Left lung (tissue), 10 donors: Measurements from ENCODE around the gene PDE11A. TPM values are rescaled to one million over a fixed set of nuclear protein-coding genes. Genes with fewer than 3 reads are reported as not detected.

ENCODE experiments used
- ATAC-seq: fragments of 200-7000 bp; cut with Tn5 transposase; one replicate; pipeline ENCODE4 v1.9.1; 2020; ENCODE audit warnings: moderate library complexity
- DNase-seq, 4 donors: peaks; one replicate each; pipeline ENCODE4 v3.0.0-alpha.2; 2013 to 2020
- H3K27ac ChIP-seq, 2 donors: fragments of 200-600 bp; sonication (generic) in 1 of 2; one replicate each; pipeline versions ENCODE4 v1.5.0 to v1.8.0; 2020 to 2021
- H3K27me3 ChIP-seq, 2 donors: fragments of 200-600 bp; sonication (generic) in 1 of 2; one replicate each; pipeline versions ENCODE4 v1.5.0 to v1.8.0; 2020 to 2021
- H3K36me3 ChIP-seq, 2 donors: fragments of 200-600 bp; sonication (generic) in 1 of 2; one replicate each; pipeline versions ENCODE4 v1.5.0 to v1.8.0; 2020 to 2021
- H3K4me1 ChIP-seq, 2 donors: fragments of 200-600 bp; one replicate each; pipeline ENCODE4 v1.8.0; 2021
- H3K4me3 ChIP-seq, 2 donors: fragments of 200-600 bp; sonication (generic) in 1 of 2; one replicate each; pipeline versions ENCODE4 v1.5.0 to v1.8.0; 2020 to 2021; ENCODE audit warnings: mild to moderate bottlenecking in 1 of 2
- H3K9me3 ChIP-seq, 2 donors: fragments of 200-600 bp; sonication (generic) in 1 of 2; one replicate each; pipeline versions ENCODE4 v1.5.0 to v1.8.0; 2020 to 2021
- intact Hi-C, 2 donors: fragments of 100-400 bp; cut with DNase I; formaldehyde crosslinking; loops; one replicate each; pipeline versions ENCODE4 v1.11.2 to v1.14.2; 2022
- polyA plus RNA-seq, 6 donors: library from polyadenylated mRNA; unstranded; fragments of 120-200 nt; gene quantifications; one replicate each; pipeline ENCODE4 v1.2.1, GENCODE V29; 2013; ENCODE audit not compliant: insufficient read length in 6 of 6
- total RNA-seq, 2 donors: library from RNA; stranded (reverse); fragmentation: NEBNext Ultra II Directional; extraction: Animal tissue kit (Norgen Biotek cat#: 25700); gene quantifications; one replicate each; pipeline ENCODE4 v1.2.1, GENCODE V29; 2021
- TF ChIP-seq, protein P1 (sequence below), 2 donors: fragments of 200-600 bp; sonication (generic) in 1 of 2; IDR thresholded peaks; one replicate each; pipeline versions ENCODE4 v1.5.0 to v1.8.0; 2021; ENCODE audit warnings: antibody characterized with exemption in 2 of 2
- donor health status: DM: no; HTN: yes; CAD: no.
- donor health status: DM: no; HTN: no; CAD: no.

Gene PDE11A
- total and polyA plus RNA-seq, 8 donors = 0.24 to 0.73 (median 0.35) TPM

DNA sequence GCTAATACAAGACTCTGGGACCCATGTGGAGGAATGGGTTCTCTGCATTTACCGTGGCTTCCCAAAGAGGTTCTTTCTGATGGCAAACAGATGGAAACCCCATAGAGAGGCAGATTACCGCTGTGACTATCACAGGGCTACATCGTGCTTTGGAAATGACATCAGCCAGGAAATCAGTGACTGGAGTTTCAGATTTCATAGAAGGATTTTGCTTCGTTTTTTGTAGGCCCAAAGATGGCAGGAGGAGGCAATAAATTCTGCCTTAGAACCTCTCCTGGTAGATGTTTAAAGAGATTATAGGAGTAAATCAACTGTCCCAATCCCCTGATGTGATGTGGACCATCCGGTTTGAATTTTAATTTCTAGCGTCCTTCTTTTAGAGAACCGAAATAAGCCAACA lies 465.9 kb downstream of the PDE11A start:
- H3K4me3 ChIP-seq = no peak overlapping the region
- no peaks in the 10 kb centered on the region for H3K36me3 ChIP-seq
- no peak overlapping the region for H3K27ac ChIP-seq
- H3K9me3 ChIP-seq = no peaks in the 10 kb centered on the region
- H3K4me1 ChIP-seq = no peaks in the 10 kb centered on the region
- no peak for ATAC-seq
- DNase-seq = no peak
- intact Hi-C loops = loop anchor here in 1 of 2 donors (5.0 to 10.0 kb wide), 2 partner anchors 114 to 262 kb away; no protein-coding TSS in a partner anchor
- H3K27me3 ChIP-seq = no peaks in the 10 kb centered on the region
- TF ChIP-seq, protein P1, sequence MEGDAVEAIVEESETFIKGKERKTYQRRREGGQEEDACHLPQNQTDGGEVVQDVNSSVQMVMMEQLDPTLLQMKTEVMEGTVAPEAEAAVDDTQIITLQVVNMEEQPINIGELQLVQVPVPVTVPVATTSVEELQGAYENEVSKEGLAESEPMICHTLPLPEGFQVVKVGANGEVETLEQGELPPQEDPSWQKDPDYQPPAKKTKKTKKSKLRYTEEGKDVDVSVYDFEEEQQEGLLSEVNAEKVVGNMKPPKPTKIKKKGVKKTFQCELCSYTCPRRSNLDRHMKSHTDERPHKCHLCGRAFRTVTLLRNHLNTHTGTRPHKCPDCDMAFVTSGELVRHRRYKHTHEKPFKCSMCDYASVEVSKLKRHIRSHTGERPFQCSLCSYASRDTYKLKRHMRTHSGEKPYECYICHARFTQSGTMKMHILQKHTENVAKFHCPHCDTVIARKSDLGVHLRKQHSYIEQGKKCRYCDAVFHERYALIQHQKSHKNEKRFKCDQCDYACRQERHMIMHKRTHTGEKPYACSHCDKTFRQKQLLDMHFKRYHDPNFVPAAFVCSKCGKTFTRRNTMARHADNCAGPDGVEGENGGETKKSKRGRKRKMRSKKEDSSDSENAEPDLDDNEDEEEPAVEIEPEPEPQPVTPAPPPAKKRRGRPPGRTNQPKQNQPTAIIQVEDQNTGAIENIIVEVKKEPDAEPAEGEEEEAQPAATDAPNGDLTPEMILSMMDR (IDR thresholded peaks at IDR 0.05) = no peak

GRCh38 chr2:177604271-177605065 lies 468.1 kb downstream of the PDE11A start:
- peak; percentile 86 for ATAC-seq
- TF ChIP-seq, protein P1 (IDR thresholded peaks at IDR 0.05) = peak; percentile 35 to 37
- H3K4me3 ChIP-seq = no peak overlapping the region
- no peaks in the 10 kb centered on the region for H3K27me3 ChIP-seq
- H3K36me3 ChIP-seq = no peaks in the 10 kb centered on the region
- H3K9me3 ChIP-seq = no peaks in the 10 kb centered on the region
- intact Hi-C loops = loop anchor here in 1 of 2 donors (5.0 to 10.0 kb wide), 2 partner anchors 112 to 260 kb away; no protein-coding TSS in a partner anchor
- H3K4me1 ChIP-seq = no peaks in the 10 kb centered on the region
- H3K27ac ChIP-seq = no peak overlapping the region
- peak in 2 of 4 donors; percentile 83 to 86 for DNase-seq

DNA sequence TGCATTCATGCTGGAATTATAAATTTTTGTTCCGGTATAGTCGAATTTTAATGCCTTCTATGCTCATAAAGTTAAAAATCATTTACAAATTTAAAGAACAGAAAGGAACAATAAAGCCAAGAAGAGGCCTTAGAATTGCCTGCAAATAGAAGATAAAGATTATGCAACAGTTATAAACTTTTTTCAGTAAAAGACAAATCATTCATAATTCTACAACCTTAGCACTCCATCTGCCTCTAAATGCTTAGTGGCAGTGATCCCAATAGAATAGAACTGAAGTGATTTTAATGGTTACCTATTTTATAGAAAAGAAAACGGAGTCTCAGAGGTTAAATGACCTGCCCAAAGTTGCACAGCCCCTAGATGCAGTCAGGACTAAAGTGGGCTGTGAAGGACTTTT lies 468.8 kb downstream of the PDE11A start:
- Histone ChIP-seq H3K27me3 (no peaks in the 10 kb centered on the region), H3K4me1 (peaks cover 0 to 1% of the 10 kb centered on the region in 2 donors), H3K4me3 (no peak overlapping the region), H3K9me3 (no peaks in the 10 kb centered on the region), H3K36me3 (no peaks in the 10 kb centered on the region), H3K27ac (no peak overlapping the region)
- ATAC-seq (no peak), DNase-seq (no peak)
- TF ChIP-seq, protein P1 (IDR thresholded peaks at IDR 0.05) = no peak
- intact Hi-C loops = loop anchor here in 1 of 2 donors (10.0 kb wide), 1 partner anchor 259 kb away; no protein-coding TSS in a partner anchor

DNA sequence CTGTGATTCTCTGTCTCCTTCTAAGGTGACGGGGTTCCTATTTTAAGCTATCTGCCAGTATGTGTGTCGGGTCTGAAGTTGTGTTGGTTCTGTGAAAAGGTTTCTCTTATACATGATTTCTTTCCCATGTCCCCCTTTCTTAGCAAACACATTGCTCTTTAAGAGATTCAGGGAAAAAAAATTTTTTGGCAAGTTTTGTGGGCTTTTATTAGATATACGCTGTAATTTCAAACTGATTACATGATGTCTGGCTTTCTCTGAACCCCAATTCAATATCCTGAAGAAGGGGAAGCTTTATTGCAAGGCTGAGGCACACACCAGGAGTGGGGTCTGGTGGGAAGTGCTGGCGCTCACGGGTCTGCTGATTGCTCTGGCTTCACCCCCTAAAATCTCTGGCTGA lies 469.4 kb downstream of the PDE11A start:
- no peak for ATAC-seq
- Histone ChIP-seq H3K27me3 (no peaks in the 10 kb centered on the region), H3K36me3 (no peaks in the 10 kb centered on the region), H3K4me3 (no peak overlapping the region), H3K4me1 (peaks cover 0 to 3% of the 10 kb centered on the region in 2 donors), H3K9me3 (no peaks in the 10 kb centered on the region), H3K27ac (no peak overlapping the region)
- intact Hi-C loops = loop anchor here in 1 of 2 donors (10.0 kb wide), 1 partner anchor 258 kb away; no protein-coding TSS in a partner anchor
- TF ChIP-seq, protein P1 (IDR thresholded peaks at IDR 0.05) = no peak
- peak in 1 of 4 donors; percentile 5 for DNase-seq

DNA sequence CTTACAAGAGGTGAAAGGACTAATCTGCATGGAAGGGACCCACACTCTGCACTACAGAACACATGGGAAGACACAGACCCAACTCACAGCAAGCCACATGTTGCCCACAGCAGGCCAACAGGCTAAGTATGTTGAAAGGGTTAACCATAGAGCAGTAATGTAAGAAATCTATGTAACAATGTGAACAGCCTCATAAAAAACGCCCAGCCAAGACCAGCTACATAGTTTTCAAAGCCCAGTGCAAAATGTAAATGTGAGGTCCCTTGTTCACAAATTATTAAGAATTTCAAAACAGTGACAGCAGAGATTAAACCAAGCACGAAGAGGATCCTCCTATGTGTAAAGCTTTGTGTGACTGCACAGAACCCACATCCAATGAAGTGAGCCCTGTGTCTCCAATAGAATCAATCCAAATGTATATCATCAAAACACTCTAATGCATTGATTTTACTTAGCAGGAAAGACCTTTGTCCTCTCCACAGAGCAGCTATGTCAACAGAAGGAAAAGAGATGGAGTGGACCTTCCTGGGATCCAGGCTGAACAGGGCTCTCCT lies 469.9 kb downstream of the PDE11A start:
- intact Hi-C loops = loop anchor here in 1 of 2 donors (10.0 kb wide), 1 partner anchor 258 kb away; no protein-coding TSS in a partner anchor
- TF ChIP-seq, protein P1 (IDR thresholded peaks at IDR 0.05) = no peak
- H3K9me3 ChIP-seq = no peaks in the 10 kb centered on the region
- H3K36me3 ChIP-seq = no peaks in the 10 kb centered on the region
- H3K27me3 ChIP-seq = no peaks in the 10 kb centered on the region
- DNase-seq (no peak), ATAC-seq (no peak)
- H3K4me3 ChIP-seq = no peak overlapping the region
- H3K27ac ChIP-seq = no peak overlapping the region
- peaks cover 0 to 3% of the 10 kb centered on the region in 2 donors for H3K4me1 ChIP-seq
